Breast epithelium (tissue), 4 donors: ENCODE measurements around the gene SLC16A5. TPM values are rescaled to one million over a fixed set of nuclear protein-coding genes. Genes with fewer than 3 reads are reported as not detected.

Experiments
- DNase-seq, 2 donors: peaks; one replicate each; pipeline ENCODE4 v3.0.0-alpha.2; 2019; ENCODE audit warnings: low spot score in 2 of 2
- H3K27ac ChIP-seq, 2 donors: fragments of 200-600 bp; sonication (generic) in 1 of 2; one replicate each; pipeline ENCODE4 v1.5.1; 2016 to 2019; ENCODE audit warnings: mild to moderate bottlenecking in 1 of 2
- H3K27me3 ChIP-seq, 2 donors: fragments of 200-600 bp; sonication (generic) in 1 of 2; one replicate each; pipeline versions ENCODE4 v1.5.1 to v1.6.0; 2017 to 2019; ENCODE audit warnings: control low read depth in 1 of 2, mild to moderate bottlenecking in 1 of 2
- H3K36me3 ChIP-seq: fragments of 200-600 bp; one replicate; pipeline ENCODE4 v1.5.1; 2019
- H3K4me1 ChIP-seq, 2 donors: fragments of 200-600 bp; sonication (generic); one replicate each; pipeline ENCODE4 v1.5.1; 2016 to 2019; ENCODE audit warnings: control low read depth in 1 of 2
- H3K4me3 ChIP-seq, 3 donors: fragments of 200-600 bp; sonication (generic); 1 replicate in 2 of 3; 2 replicates in 1 of 3; pipeline ENCODE4 v1.5.1; 2016 to 2019; ENCODE audit warnings: mild to moderate bottlenecking in 3 of 3, moderate library complexity in 2 of 3
- H3K9me3 ChIP-seq, 2 donors: fragments of 200-600 bp; sonication (generic) in 1 of 2; one replicate each; pipeline ENCODE4 v1.5.1; 2016 to 2019; ENCODE audit warnings: control low read depth in 1 of 2
- POLR2A ChIP-seq: fragments of 450-650 bp; IDR thresholded peaks from one replicate; pipeline ENCODE4 v1.6.1; 2016; ENCODE audit warnings: antibody characterized with exemption, mild to moderate bottlenecking, moderate library complexity
- POLR2AphosphoS5 ChIP-seq, 3 donors: sonication (generic); formaldehyde crosslinking; IDR thresholded peaks; one replicate each; pipeline ENCODE4 v1.6.1; 2017; ENCODE audit warnings: antibody characterized with exemption in 3 of 3
- intact Hi-C: fragments of 100-400 bp; cut with DNase I; formaldehyde crosslinking; loops from one replicate; pipeline ENCODE4 v1.15.1; 2023; ENCODE audit warnings: low total_unique reads
- total RNA-seq, 3 donors: library from RNA; depleted of rRNA; stranded (reverse); fragments of >200 nt; gene quantifications; one replicate each; pipeline ENCODE4 v1.1.0, GENCODE V29; 2016
- TF ChIP-seq, protein P1 (sequence below), 3 donors: fragments of 450-650 bp; IDR thresholded peaks; one replicate each; pipeline ENCODE4 v1.5.1; 2016 to 2017; ENCODE audit warnings: antibody characterized with exemption in 3 of 3, mild to moderate bottlenecking in 3 of 3, moderate library complexity in 3 of 3

The SLC16A5 gene
- total RNA-seq, 3 donors from 2014 or later: 9.0 to 19.8 (median 18.4) TPM

GRCh38 chr17:75049706-75050105 is 38.0 kb upstream of the SLC16A5 start:
- H3K4me1 ChIP-seq: peaks cover 0 to 12% of the 10 kb centered on the region in 2 donors
- no peaks in the 10 kb centered on the region for H3K36me3 ChIP-seq
- no peak overlapping the region for H3K27ac ChIP-seq
- H3K9me3 ChIP-seq: no peaks in the 10 kb centered on the region
- DNase-seq: no peak
- TF ChIP-seq, protein P1, sequence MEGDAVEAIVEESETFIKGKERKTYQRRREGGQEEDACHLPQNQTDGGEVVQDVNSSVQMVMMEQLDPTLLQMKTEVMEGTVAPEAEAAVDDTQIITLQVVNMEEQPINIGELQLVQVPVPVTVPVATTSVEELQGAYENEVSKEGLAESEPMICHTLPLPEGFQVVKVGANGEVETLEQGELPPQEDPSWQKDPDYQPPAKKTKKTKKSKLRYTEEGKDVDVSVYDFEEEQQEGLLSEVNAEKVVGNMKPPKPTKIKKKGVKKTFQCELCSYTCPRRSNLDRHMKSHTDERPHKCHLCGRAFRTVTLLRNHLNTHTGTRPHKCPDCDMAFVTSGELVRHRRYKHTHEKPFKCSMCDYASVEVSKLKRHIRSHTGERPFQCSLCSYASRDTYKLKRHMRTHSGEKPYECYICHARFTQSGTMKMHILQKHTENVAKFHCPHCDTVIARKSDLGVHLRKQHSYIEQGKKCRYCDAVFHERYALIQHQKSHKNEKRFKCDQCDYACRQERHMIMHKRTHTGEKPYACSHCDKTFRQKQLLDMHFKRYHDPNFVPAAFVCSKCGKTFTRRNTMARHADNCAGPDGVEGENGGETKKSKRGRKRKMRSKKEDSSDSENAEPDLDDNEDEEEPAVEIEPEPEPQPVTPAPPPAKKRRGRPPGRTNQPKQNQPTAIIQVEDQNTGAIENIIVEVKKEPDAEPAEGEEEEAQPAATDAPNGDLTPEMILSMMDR (IDR thresholded peaks at IDR 0.05): no peak
- TF ChIP-seq POLR2AphosphoS5 (IDR thresholded peaks at IDR 0.05) (no peak), POLR2A (no peak)
- H3K27me3 ChIP-seq: no peaks in the 10 kb centered on the region
- intact Hi-C loops: no loop called here
- no peak overlapping the region for H3K4me3 ChIP-seq

GRCh38 chr17:75051941-75052340 is 35.8 kb upstream of the SLC16A5 start:
- DNase-seq: no peak
- intact Hi-C loops: no loop called here
- TF ChIP-seq POLR2A (no peak), POLR2AphosphoS5 (IDR thresholded peaks at IDR 0.05) (no peak)
- TF ChIP-seq, protein P1 (IDR thresholded peaks at IDR 0.05): no peak
- Histone ChIP-seq H3K4me1 (peaks cover 0 to 12% of the 10 kb centered on the region in 2 donors), H3K4me3 (no peak overlapping the region), H3K9me3 (no peaks in the 10 kb centered on the region), H3K27ac (no peak overlapping the region), H3K36me3 (no peaks in the 10 kb centered on the region), H3K27me3 (no peaks in the 10 kb centered on the region)

DNA sequence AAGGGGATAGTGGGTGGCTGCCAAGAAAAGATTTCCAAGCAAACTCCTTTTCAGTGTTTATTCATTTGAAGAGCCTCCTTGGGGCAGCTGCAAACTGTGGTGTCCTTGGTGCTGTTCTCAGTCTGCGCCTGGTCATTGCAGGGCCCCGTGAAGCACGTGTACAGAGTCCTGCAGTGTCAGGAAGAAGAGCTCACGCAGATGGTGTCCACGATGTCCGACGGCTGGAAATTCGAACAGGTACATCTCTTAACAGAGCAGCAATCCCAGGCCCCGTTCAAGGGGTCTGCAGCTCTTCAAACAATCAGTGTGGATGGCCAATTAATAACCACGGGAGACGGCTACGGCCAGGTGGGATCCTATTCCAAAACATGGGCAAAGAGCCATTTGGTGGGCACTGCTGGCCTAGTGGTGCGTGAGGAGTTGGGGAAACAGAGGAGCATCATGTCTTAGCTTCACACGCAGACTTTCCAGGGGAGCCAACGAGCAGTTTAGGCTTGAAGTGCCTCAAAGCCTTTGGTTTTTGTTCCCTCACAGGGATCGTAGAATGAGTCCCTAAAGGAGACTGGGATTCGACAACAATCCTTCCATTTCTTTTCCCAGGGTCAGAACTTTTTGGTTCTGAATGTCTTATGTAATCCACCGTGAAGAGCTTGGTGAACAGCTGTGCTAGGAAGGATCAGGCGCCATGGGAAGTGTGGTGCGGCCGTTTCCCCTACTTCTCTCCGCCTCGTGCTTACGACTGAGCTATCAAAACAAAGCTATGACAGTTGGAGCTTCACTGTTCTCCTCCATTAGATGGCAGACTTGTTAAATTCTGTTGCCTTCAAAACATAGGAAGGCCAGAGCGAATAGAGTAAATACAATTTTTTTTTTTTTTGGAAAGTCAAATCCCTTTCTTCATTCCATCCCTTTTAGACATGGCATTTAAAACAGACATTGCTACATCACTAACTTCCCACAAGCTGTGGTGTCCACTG is 28.1 kb upstream of the SLC16A5 start:
- TF ChIP-seq, protein P1 (IDR thresholded peaks at IDR 0.05): peak in 2 of 3 donors; percentile 36 to 37
- TF ChIP-seq POLR2A (no peak), POLR2AphosphoS5 (IDR thresholded peaks at IDR 0.05) (no peak)
- H3K27me3 ChIP-seq: no peaks in the 10 kb centered on the region
- H3K4me3 ChIP-seq: no peak overlapping the region
- DNase-seq: no peak
- no peaks in the 10 kb centered on the region for H3K4me1 ChIP-seq
- intact Hi-C loops: no loop called here
- H3K9me3 ChIP-seq: no peaks in the 10 kb centered on the region
- H3K27ac ChIP-seq: peak overlapping the region; percentile 48 to 50
- H3K36me3 ChIP-seq: peaks cover 3% of the 10 kb centered on the region

DNA sequence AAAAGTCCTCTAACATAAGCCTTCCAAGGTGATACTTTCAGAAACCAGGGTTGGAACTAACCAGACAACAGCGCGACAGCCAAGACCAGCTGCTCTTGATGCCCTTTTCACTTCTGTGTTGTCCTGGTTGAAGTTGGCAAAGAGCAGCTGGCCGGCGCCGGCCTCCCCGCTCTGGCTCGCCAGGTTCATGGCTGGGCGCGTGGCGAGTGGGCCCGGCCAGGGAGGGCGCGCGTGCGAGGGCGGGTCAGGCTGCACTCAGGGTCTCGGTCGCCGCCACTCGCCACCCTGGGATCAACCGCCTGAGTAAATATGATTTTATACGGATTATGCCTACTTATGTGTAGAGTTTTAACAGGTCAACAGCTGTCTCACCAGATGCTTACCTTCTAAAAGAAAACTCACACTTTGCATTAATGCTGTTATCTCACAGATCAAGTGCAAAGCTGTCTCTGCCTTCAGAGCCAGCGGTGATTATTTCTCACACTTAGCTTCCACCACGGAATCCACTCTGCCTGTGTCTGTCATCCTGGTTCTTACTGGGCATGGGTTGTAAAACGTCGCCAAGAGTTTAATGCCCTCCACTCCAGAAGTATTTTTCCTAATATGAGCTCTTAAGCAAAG is 27.2 kb upstream of the SLC16A5 start:
- no peaks in the 10 kb centered on the region for H3K4me1 ChIP-seq
- intact Hi-C loops: no loop called here
- peaks cover 3% of the 10 kb centered on the region for H3K36me3 ChIP-seq
- no peaks in the 10 kb centered on the region for H3K27me3 ChIP-seq
- H3K4me3 ChIP-seq: no peak overlapping the region
- DNase-seq: no peak
- TF ChIP-seq POLR2A (no peak), POLR2AphosphoS5 (IDR thresholded peaks at IDR 0.05) (no peak)
- TF ChIP-seq, protein P1 (IDR thresholded peaks at IDR 0.05): no peak
- H3K27ac ChIP-seq: peak overlapping the region in 1 of 2 donors; percentile 84
- no peaks in the 10 kb centered on the region for H3K9me3 ChIP-seq

DNA sequence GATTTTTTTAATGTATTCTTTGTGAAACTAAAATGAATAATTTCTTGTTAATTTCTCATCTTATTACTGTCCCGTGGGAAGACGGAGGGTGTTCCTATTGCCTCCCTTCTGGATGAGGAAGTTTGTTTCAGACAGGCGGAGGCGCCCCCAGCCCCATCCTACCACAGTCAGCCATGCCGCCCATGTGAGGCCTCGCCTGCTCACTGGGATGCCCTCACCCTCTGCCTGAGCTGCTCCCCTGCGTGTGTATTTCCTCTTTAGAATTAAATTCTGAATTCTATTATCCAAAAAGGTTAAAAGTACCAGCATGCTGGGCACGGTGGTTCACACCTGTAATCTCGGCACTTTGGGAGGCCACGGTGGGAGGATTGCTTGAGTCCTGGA is 26.7 kb upstream of the SLC16A5 start:
- no peak for DNase-seq
- Histone ChIP-seq H3K36me3 (peaks cover 3% of the 10 kb centered on the region), H3K4me3 (no peak overlapping the region), H3K27ac (no peak overlapping the region), H3K27me3 (no peaks in the 10 kb centered on the region), H3K9me3 (no peaks in the 10 kb centered on the region), H3K4me1 (no peaks in the 10 kb centered on the region)
- TF ChIP-seq, protein P1 (IDR thresholded peaks at IDR 0.05): no peak
- no peak for TF ChIP-seq POLR2AphosphoS5 (IDR thresholded peaks at IDR 0.05)
- intact Hi-C loops: no loop called here
